ENCODE measurements around the gene HS6ST3.
"Not testable (repeated sequence)": the region's sequence is repeated elsewhere in the genome, so short reads cannot be mapped to it uniquely, and the experiment has no call there.

Gene HS6ST3

GRCh38 chr13:96089749-96090239 lies at the start of gene HS6ST3:
Gene HS6ST3, plus strand, starts transcription at chr13:96090107.
- peak; percentile 9 for DNase-seq (ENCODE audit: low read depth)

DNA sequence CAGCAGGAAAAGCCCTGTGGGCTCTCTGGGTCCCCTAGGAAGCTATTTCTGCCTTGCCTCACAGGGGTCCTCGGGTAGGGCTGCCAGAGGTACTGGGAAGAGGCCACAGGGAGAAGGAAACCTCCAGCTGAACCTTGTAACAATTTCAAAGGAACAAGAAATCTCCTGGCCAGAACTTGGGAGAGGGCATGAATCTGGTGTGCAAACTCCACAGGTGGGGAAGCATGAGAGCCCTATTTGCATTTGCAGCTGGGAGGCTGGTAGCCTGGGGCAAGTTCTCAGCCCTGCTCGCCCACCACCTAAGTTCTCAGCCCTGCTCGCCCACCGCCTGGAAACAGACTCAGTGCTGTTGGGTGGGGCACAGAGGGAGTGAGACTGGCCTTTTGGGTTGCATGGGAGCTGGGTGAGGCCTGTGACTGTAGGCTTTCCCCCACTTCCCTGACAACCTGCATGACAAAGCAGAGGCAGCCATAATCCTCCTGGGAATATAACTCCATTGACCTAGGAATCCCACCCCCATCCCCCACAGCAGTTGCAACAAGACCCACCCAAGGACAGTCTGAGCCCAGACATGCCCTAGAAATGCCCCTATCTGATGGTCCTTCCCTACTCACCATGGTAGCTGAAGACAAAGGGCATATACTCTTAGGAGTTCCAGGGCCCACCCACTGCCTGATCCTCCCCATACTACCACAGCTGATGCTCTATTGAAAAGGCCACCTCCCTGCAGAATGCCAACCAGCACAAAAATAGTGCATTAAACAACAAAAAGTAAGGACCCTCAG lies 48.4 kb upstream of the HS6ST3 start:
- no peak for DNase-seq (ENCODE audit: low read depth)

GRCh38 chr13:96044238-96044637 lies 45.7 kb upstream of the HS6ST3 start:
- DNase-seq (ENCODE audit: low read depth) = no peak

DNA sequence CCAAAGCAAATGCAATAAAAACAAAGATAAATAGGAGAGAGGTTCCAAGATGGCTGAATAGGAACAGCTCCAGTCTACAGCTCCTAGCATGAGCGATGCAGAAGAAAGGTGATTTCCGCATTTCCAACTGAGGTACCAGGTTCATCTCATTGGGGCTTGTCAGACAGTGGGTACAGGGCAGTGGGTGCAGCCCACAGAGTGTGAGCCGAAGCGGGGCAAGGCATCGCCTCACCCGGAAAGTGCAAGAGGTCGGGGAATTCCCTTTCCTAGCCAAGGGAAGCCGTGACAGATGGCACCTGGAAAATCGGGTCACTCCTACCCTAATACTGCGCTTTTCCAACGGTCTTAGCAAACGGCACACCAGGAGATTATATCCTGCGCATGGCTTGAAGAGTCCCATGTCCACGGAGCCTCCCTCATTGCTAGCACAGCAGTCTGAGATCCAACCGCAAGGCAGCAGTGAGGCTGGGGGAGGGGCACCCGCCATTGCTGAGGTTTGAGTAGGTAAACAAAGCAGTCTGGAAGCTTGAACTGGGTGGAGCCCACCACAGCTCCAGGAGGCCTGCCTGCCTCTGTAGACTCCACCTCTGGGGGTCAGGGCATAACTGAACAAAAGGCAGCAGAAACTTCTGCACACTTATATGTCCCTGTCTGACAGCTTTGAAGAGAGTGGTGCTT lies 43.3 kb upstream of the HS6ST3 start:
- not testable (repeated sequence) for DNase-seq (ENCODE audit: low read depth)

GRCh38 chr13:96050955-96051354 lies 39.0 kb upstream of the HS6ST3 start:
- not testable (repeated sequence) for DNase-seq (ENCODE audit: low read depth)

GRCh38 chr13:96051491-96051890 lies 38.4 kb upstream of the HS6ST3 start:
- DNase-seq (ENCODE audit: low read depth) = not testable (repeated sequence)

DNA sequence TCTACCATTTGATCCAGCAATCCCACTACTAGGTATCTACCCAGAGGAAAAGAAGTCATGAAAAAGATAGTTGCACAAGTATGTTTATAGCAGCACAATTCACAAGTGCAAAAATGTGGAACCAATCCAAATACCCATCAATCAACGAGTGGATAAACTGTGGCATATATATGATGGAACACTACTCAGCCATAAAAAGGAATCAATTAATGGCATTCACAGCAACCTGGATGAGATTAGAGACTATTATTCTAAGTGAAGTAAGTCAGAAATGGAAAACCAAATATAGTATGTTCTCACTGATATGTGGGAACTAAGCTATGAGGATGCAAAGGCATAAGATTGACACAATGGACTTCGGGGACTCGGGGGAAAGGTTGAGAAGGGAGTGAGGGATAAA lies 38.0 kb upstream of the HS6ST3 start:
- DNase-seq (ENCODE audit: low read depth) = not testable (repeated sequence)

- peak; percentile 62 for DNase-seq (ENCODE audit: low read depth)
Observed at GRCh38 chr13:96052656-96053002, 37.3 kb upstream of the HS6ST3 start.

- DNase-seq (ENCODE audit: low read depth) = peak; percentile 95
Observed at GRCh38 chr13:96053003-96053703, 36.8 kb upstream of the HS6ST3 start, which contains the start of gene UGGT2. Gene UGGT2, minus strand, starts transcription at chr13:96053401. Its CDS starts 89 bp downstream, at chr13:96053312.

DNA sequence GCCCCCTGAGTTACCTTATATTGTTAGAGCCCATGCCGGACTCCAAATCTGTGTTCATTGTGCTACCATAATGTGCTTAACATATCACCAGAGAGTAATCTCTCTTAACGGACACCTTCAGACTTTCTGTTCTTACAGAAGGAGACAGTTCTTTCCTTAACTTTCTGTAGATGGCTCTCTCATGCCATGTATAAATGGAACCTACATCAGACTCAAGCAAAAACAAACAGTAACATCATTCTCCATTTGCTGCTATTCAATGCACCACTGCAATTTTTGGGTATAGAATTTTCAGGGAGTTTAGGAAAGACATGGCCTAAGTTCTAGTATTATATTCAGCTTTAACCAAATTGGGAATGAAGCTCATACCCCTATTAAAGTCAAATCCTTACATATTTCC lies 24.1 kb upstream of the HS6ST3 start:
- DNase-seq (ENCODE audit: low read depth) = no peak

- no peak for DNase-seq (ENCODE audit: low read depth)
Observed at GRCh38 chr13:96068729-96069128, 21.2 kb upstream of the HS6ST3 start.

DNA sequence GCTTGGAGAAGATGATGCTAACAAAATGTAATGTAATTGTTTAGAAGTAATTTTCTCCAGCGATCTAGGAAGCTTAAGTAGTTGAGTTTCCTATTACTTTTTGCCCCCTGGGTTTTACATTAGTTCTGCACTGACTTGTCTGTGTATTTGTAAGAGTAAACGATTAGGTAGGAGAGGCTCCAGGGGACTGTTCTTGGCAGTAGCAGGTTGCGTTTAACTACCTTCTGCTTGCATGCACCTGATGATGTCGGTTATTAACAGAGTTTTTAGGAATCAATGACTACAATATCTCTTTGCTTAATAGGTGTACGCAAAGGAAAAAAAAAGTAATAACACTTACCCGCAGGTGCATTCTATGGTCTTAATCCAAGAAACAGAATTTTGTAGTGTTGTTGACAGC lies 18.4 kb upstream of the HS6ST3 start:
- DNase-seq (ENCODE audit: low read depth) = no peak

GRCh38 chr13:96072392-96072791 lies 17.5 kb upstream of the HS6ST3 start:
- DNase-seq (ENCODE audit: low read depth) = no peak

GRCh38 chr13:96075953-96076543 lies 13.9 kb upstream of the HS6ST3 start:
- peak; percentile 33 for DNase-seq (ENCODE audit: low read depth)

- no peak for DNase-seq (ENCODE audit: low read depth)
Observed at GRCh38 chr13:96080676-96081075, 9.2 kb upstream of the HS6ST3 start.

DNA sequence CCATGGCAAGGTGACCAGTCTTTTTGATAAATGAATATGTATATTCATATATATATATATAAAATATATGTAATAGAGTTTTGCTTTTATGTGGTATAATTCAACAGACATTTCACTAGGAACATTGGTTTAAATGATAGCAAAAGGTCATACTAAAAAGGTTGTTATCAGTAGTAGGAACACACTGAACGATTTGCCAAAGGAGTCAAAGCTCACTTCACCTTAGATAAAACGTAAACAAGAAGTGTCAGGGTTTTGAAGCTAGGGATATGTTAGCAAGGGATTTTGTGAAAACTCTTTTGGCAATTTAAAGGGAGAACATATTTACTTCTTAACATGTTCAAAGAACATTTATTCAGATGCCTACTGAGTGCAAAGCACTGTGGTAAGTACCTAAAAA lies 8.0 kb upstream of the HS6ST3 start:
- DNase-seq (ENCODE audit: low read depth) = no peak

DNA sequence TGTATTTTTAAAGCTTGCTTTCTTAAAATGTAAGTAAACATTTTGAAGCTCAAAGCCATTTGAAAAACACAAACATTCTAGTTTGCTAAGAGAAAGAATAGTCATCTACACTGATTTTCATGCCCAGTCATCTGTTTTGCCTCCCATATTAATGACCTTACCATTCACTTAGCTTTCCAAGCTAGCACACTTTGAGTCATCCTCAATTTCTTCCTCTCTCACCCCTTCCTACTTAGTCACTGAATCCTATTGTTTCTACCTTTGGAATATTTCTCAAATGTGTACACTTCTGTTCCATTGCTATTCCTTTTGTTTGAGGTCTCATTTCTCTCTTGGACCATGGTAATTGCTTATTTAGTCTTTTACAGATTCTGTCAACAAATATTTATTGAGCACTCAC lies 7.3 kb upstream of the HS6ST3 start:
- no peak for DNase-seq (ENCODE audit: low read depth)

DNA sequence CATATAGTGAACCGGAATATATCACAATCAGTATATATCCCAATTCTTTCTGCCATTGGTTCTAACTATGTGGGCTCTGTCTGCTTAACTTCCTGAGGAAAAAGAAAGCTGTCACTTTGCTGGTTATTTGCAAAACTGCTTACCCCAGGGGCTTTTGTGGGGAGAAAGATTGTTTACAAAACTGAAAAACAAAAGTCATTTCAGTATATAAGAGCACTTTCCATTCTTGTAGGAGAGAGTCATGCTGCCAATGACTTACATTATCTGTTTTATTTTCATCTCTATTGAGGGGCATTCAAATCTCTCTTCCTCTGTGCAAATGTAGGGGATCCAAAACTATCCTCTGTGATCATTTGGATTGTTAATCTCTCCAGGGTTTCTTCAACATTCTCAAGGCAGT lies 3.2 kb upstream of the HS6ST3 start:
- DNase-seq (ENCODE audit: low read depth) = no peak

- no peak for DNase-seq (ENCODE audit: low read depth)
Observed at GRCh38 chr13:96089139-96089538, 768 bp upstream of the HS6ST3 start.

GRCh38 chr13:96090240-96091101 lies 564 bp downstream of the HS6ST3 start:
- DNase-seq (ENCODE audit: low read depth) = peak; percentile 13

All from EH (cell line).